Measurements from ENCODE around the gene FBXO41.

The FBXO41 gene

GRCh38 chr2:73290049-73290839 is 6.0 kb upstream of the FBXO41 start:
- peak; percentile 37 for DNase-seq (ENCODE audit: low read depth)

GRCh38 chr2:73289304-73289703 is 5.0 kb upstream of the FBXO41 start:
- DNase-seq (ENCODE audit: low read depth): no peak

GRCh38 chr2:73286134-73286655 is 1.9 kb upstream of the FBXO41 start:
- no peak for DNase-seq (ENCODE audit: low read depth)

- DNase-seq (ENCODE audit: low read depth): no peak
Measured at GRCh38 chr2:73285159-73285739, 971 bp upstream of the FBXO41 start.

GRCh38 chr2:73283545-73284295 is 558 bp downstream of the FBXO41 start:
- DNase-seq (ENCODE audit: low read depth): no peak

GRCh38 chr2:73282924-73283544 is 1.2 kb downstream of the FBXO41 start:
- no peak for DNase-seq (ENCODE audit: low read depth)

- peak; percentile 13 for DNase-seq (ENCODE audit: low read depth)
Measured at GRCh38 chr2:73281244-73281643, 3.0 kb downstream of the FBXO41 start.

GRCh38 chr2:73279852-73280251 is 4.4 kb downstream of the FBXO41 start:
- DNase-seq (ENCODE audit: low read depth): no peak

GRCh38 chr2:73272270-73272669 is 12.0 kb downstream of the FBXO41 start:
- no peak for DNase-seq (ENCODE audit: low read depth)

- no peak for DNase-seq (ENCODE audit: low read depth)
Measured at GRCh38 chr2:73269686-73270465, 14.4 kb downstream of the FBXO41 start.

- peak; percentile 22 for DNase-seq (ENCODE audit: low read depth)
Measured at GRCh38 chr2:73268830-73269685, 15.2 kb downstream of the FBXO41 start.

- no peak for DNase-seq (ENCODE audit: low read depth)
Measured at GRCh38 chr2:73268366-73268829, 15.9 kb downstream of the FBXO41 start.

- DNase-seq (ENCODE audit: low read depth): no peak
Measured at GRCh38 chr2:73267008-73267407, 17.3 kb downstream of the FBXO41 start.

GRCh38 chr2:73266061-73266901 is 18.0 kb downstream of the FBXO41 start:
- DNase-seq (ENCODE audit: low read depth): no peak

GRCh38 chr2:73265298-73266060 is 18.8 kb downstream of the FBXO41 start:
- no peak for DNase-seq (ENCODE audit: low read depth)

GRCh38 chr2:73264783-73265182 is 19.5 kb downstream of the FBXO41 start:
- DNase-seq (ENCODE audit: low read depth): no peak

- no peak for DNase-seq (ENCODE audit: low read depth)
Measured at GRCh38 chr2:73264332-73264606, 20.0 kb downstream of the FBXO41 start.

GRCh38 chr2:73263540-73264331 is 20.5 kb downstream of the FBXO41 start:
- no peak for DNase-seq (ENCODE audit: low read depth)

All from amniotic epithelial cell (primary cell).